ENCODE data around the gene XRCC6.
"Not testable (repeated sequence)": the region's sequence is repeated elsewhere in the genome, so short reads cannot be mapped to it uniquely, and the experiment has no call there.

XRCC6 gene

GRCh38 chr22:41654322-41654721 is 33.2 kb downstream of the XRCC6 start:
- peak; percentile 11 for DNase-seq

- peak; percentile 18 for DNase-seq
Measured at GRCh38 chr22:41656556-41656955, 35.5 kb downstream of the XRCC6 start.

- DNase-seq = peak; percentile 17
Measured at GRCh38 chr22:41657709-41658108, 36.6 kb downstream of the XRCC6 start.

GRCh38 chr22:41658869-41659268 is 37.8 kb downstream of the XRCC6 start:
- peak; percentile 23 for DNase-seq

- DNase-seq = peak; percentile 29
Measured at GRCh38 chr22:41659941-41660340, 38.8 kb downstream of the XRCC6 start.

GRCh38 chr22:41660416-41660815 is 39.3 kb downstream of the XRCC6 start:
- DNase-seq = peak; percentile 20

- DNase-seq = peak; percentile 33
Measured at GRCh38 chr22:41661088-41661487, 40.0 kb downstream of the XRCC6 start.

- no peak for DNase-seq
Measured at GRCh38 chr22:41661713-41662112, 40.6 kb downstream of the XRCC6 start.

GRCh38 chr22:41663594-41663993 is 42.5 kb downstream of the XRCC6 start:
- peak; percentile 24 for DNase-seq

GRCh38 chr22:41664490-41664889 is 43.4 kb downstream of the XRCC6 start:
- DNase-seq = peak; percentile 64

- DNase-seq = peak; percentile 22
Measured at GRCh38 chr22:41664951-41665350, 43.9 kb downstream of the XRCC6 start.

GRCh38 chr22:41668971-41669911 is 48.1 kb downstream of the XRCC6 start:
- DNase-seq = peak; percentile 60

- not testable (repeated sequence) for DNase-seq
Measured at GRCh38 chr22:41672096-41672495, 51.0 kb downstream of the XRCC6 start.

GRCh38 chr22:41672780-41673509 is 51.9 kb downstream of the XRCC6 start:
- no peak for DNase-seq

GRCh38 chr22:41674846-41675340 is 53.8 kb downstream of the XRCC6 start:
- DNase-seq = no peak

- no peak for DNase-seq
Measured at GRCh38 chr22:41676134-41676533, 55.0 kb downstream of the XRCC6 start.

GRCh38 chr22:41681616-41682015 is 60.5 kb downstream of the XRCC6 start:
- no peak for DNase-seq

GRCh38 chr22:41682033-41682807 is 61.1 kb downstream of the XRCC6 start:
- peak; percentile 90 for DNase-seq

GRCh38 chr22:41683052-41683451 is 62.0 kb downstream of the XRCC6 start:
- DNase-seq = no peak

GRCh38 chr22:41683616-41684015 is 62.5 kb downstream of the XRCC6 start:
- no peak for DNase-seq

- no peak for DNase-seq
Measured at GRCh38 chr22:41684194-41684593, 63.1 kb downstream of the XRCC6 start.

GRCh38 chr22:41686890-41687289 is 65.8 kb downstream of the XRCC6 start:
- not testable (repeated sequence) for DNase-seq

GRCh38 chr22:41687901-41688364 is 66.8 kb downstream of the XRCC6 start:
- DNase-seq = peak; percentile 68
